Measurements from ENCODE around the gene CYB5RL. TPM values are rescaled to one million over a fixed set of nuclear protein-coding genes. Genes with fewer than 3 reads are reported as not detected.

CYB5RL gene
- polyA plus RNA-seq, 1 donor (not counting 4 experiments of a cell fraction or from before 2014, with no cell fraction given) = 1.3 TPM

GRCh38 chr1:54151013-54151412, 48.8 kb downstream of the CYB5RL start:
- no peaks in the 10 kb centered on the region for H4K20me1 ChIP-seq (ENCODE audit: control insufficient read depth, extremely low read depth, insufficient read depth, low read length)
- H3K27ac ChIP-seq (ENCODE audit: control insufficient read depth, insufficient read depth, low read length) = no peak overlapping the region
- peaks cover 5% of the 10 kb centered on the region for H3K4me1 ChIP-seq (ENCODE audit: control insufficient read depth, extremely low read depth, insufficient read depth, low read length)
- H3K4me3 ChIP-seq (ENCODE audit: control insufficient read depth in 2 of 3, extremely low read depth in 1 of 3, insufficient read depth in 2 of 3, low read depth in 1 of 3, low read length in 3 of 3) = no peak overlapping the region
- FAIRE-seq (no peak), DNase-seq (ENCODE audit: low read depth, low spot score) (no peak)
- H3K4me2 ChIP-seq (ENCODE audit: control insufficient read depth, extremely low read depth, insufficient read depth, low read depth, low read length) = no peak overlapping the region
- no peaks in the 10 kb centered on the region for H3K79me2 ChIP-seq (ENCODE audit: control insufficient read depth, insufficient read depth, low read length)
- no peak overlapping the region for H3K9ac ChIP-seq (ENCODE audit: control insufficient read depth, extremely low read depth, insufficient read depth, low read length)
- H2AFZ ChIP-seq (ENCODE audit: control insufficient read depth, low read length) = no peak overlapping the region
- H3K36me3 ChIP-seq (ENCODE audit: control insufficient read depth in 2 of 2, extremely low read depth in 1 of 2, insufficient read depth in 2 of 2, low read length in 2 of 2) = no peaks in the 10 kb centered on the region
- H3K9me1 ChIP-seq (ENCODE audit: control insufficient read depth, extremely low read depth, insufficient read depth, low read length) = no peaks in the 10 kb centered on the region
- TF ChIP-seq, protein P1, sequence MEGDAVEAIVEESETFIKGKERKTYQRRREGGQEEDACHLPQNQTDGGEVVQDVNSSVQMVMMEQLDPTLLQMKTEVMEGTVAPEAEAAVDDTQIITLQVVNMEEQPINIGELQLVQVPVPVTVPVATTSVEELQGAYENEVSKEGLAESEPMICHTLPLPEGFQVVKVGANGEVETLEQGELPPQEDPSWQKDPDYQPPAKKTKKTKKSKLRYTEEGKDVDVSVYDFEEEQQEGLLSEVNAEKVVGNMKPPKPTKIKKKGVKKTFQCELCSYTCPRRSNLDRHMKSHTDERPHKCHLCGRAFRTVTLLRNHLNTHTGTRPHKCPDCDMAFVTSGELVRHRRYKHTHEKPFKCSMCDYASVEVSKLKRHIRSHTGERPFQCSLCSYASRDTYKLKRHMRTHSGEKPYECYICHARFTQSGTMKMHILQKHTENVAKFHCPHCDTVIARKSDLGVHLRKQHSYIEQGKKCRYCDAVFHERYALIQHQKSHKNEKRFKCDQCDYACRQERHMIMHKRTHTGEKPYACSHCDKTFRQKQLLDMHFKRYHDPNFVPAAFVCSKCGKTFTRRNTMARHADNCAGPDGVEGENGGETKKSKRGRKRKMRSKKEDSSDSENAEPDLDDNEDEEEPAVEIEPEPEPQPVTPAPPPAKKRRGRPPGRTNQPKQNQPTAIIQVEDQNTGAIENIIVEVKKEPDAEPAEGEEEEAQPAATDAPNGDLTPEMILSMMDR (optimal IDR thresholded peaks at IDR 0.05 in 1 of 3, IDR thresholded peaks at IDR 0.05 in 1 of 3, conservative IDR thresholded peaks at IDR 0.05 in 1 of 3; ENCODE audit: extremely low read depth in 1 of 3, insufficient read depth in 2 of 3, low read length in 3 of 3) = no peak
- TF ChIP-seq EZH2 (IDR thresholded peaks at IDR 0.05; ENCODE audit: low read length) = no peak
- no peaks in the 10 kb centered on the region for H3K27me3 ChIP-seq (ENCODE audit: control insufficient read depth, extremely low read depth, insufficient read depth, low read length)
- H3K9me3 ChIP-seq (ENCODE audit: control insufficient read depth, low read depth, low read length) = no peaks in the 10 kb centered on the region
- dilution Hi-C loops (cut with MboI; ENCODE audit: extremely low pct_ligation_motif_present, low sequenced_read_pairs) = no loop called here

Other genes starting within 250 kb of the CYB5RL start
- gene LDLRAD1, start 181.8 kb downstream of the CYB5RL start, polyA plus RNA-seq = not detected in 3 replicates
- 188 to 399 TPM (median 342 TPM) in 3 replicates for gene TMEM59, start 146.8 kb downstream of the CYB5RL start, polyA plus RNA-seq
- gene TCEANC2, start 146.4 kb downstream of the CYB5RL start, polyA plus RNA-seq = 3.5 to 5.2 TPM (median 4.3 TPM) in 3 replicates
- not detected in 3 replicates for gene CDCP2, start 47.0 kb downstream of the CYB5RL start, polyA plus RNA-seq
- gene MRPL37, start 137 bp upstream of the CYB5RL start, polyA plus RNA-seq = 30.9 to 31.7 TPM (median 31.0 TPM) in 3 replicates
- gene SSBP3, start 206.4 kb upstream of the CYB5RL start, polyA plus RNA-seq = 9.4 to 24.7 TPM (median 16.9 TPM) in 3 replicates